ENCODE results near the gene DZIP3. TPM values are rescaled to one million over a fixed set of nuclear protein-coding genes. Genes with fewer than 3 reads are reported as not detected.

Gene DZIP3
- total RNA-seq, 1 donor from 2014 or later = 7.4 TPM

GRCh38 chr3:108599677-108600409 lies 10.3 kb downstream of the DZIP3 start:
- H3K27ac ChIP-seq = no peak overlapping the region
- no peak for TF ChIP-seq POLR2AphosphoS5 (IDR thresholded peaks at IDR 0.05; ENCODE audit: insufficient read depth in 1 of 2, low read depth in 1 of 2)
- TF ChIP-seq, protein P1, sequence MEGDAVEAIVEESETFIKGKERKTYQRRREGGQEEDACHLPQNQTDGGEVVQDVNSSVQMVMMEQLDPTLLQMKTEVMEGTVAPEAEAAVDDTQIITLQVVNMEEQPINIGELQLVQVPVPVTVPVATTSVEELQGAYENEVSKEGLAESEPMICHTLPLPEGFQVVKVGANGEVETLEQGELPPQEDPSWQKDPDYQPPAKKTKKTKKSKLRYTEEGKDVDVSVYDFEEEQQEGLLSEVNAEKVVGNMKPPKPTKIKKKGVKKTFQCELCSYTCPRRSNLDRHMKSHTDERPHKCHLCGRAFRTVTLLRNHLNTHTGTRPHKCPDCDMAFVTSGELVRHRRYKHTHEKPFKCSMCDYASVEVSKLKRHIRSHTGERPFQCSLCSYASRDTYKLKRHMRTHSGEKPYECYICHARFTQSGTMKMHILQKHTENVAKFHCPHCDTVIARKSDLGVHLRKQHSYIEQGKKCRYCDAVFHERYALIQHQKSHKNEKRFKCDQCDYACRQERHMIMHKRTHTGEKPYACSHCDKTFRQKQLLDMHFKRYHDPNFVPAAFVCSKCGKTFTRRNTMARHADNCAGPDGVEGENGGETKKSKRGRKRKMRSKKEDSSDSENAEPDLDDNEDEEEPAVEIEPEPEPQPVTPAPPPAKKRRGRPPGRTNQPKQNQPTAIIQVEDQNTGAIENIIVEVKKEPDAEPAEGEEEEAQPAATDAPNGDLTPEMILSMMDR (IDR thresholded peaks at IDR 0.05) = no peak
- TF ChIP-seq POLR2A (IDR thresholded peaks at IDR 0.05) = no peak
- no peak overlapping the region for H3K4me3 ChIP-seq
- H3K9me3 ChIP-seq = no peaks in the 10 kb centered on the region
- intact Hi-C loops (cut with DNase I) = no loop called here
- no peaks in the 10 kb centered on the region for H3K27me3 ChIP-seq
- no peaks in the 10 kb centered on the region for H3K4me1 ChIP-seq
- no peak for DNase-seq (ENCODE audit: extremely low spot score in 2 of 2)
- no peaks in the 10 kb centered on the region for H3K36me3 ChIP-seq

- no peaks in the 10 kb centered on the region for H3K36me3 ChIP-seq
- intact Hi-C loops (cut with DNase I) = no loop called here
- H3K27ac ChIP-seq = no peak overlapping the region
- no peak for DNase-seq (ENCODE audit: extremely low spot score in 2 of 2)
- no peak overlapping the region for H3K4me3 ChIP-seq
- H3K9me3 ChIP-seq = no peaks in the 10 kb centered on the region
- TF ChIP-seq POLR2AphosphoS5 (IDR thresholded peaks at IDR 0.05; ENCODE audit: insufficient read depth in 1 of 2, low read depth in 1 of 2) = no peak
- TF ChIP-seq, protein P1 (IDR thresholded peaks at IDR 0.05) = no peak
- no peaks in the 10 kb centered on the region for H3K4me1 ChIP-seq
- no peaks in the 10 kb centered on the region for H3K27me3 ChIP-seq
Observed at GRCh38 chr3:108602249-108602934, 12.9 kb downstream of the DZIP3 start.

- H3K36me3 ChIP-seq = no peaks in the 10 kb centered on the region
- H3K27me3 ChIP-seq = no peaks in the 10 kb centered on the region
- H3K9me3 ChIP-seq = no peaks in the 10 kb centered on the region
- H3K4me1 ChIP-seq = no peaks in the 10 kb centered on the region
- no peak for DNase-seq (ENCODE audit: extremely low spot score in 2 of 2)
- no peak overlapping the region for H3K27ac ChIP-seq
- TF ChIP-seq POLR2A (IDR thresholded peaks at IDR 0.05) = no peak
- TF ChIP-seq, protein P1 (IDR thresholded peaks at IDR 0.05) = no peak
- TF ChIP-seq POLR2AphosphoS5 (IDR thresholded peaks at IDR 0.05; ENCODE audit: insufficient read depth in 1 of 2, low read depth in 1 of 2) = no peak
- H3K4me3 ChIP-seq = no peak overlapping the region
- intact Hi-C loops (cut with DNase I) = no loop called here
Observed at GRCh38 chr3:108602935-108603294, 13.4 kb downstream of the DZIP3 start.

DNA sequence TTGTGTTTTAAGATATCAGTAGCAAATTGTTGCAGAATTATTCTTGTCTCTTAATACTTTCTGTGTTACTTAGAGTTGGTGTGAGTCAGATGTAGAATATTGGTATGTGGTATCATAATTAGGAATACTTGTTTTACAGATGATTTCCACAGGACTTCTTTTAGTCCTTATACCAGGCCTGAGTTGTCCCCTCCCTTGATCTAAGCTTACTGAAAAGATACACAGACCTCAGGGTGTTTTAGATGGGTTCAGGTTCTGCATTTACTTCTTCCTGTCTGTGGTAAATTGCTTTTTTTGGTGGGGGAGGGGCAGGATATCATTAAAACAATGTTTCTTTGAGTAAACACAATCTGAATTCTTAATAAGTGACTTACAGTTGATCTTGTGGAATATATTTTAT lies 14.2 kb downstream of the DZIP3 start:
- intact Hi-C loops (cut with DNase I) = no loop called here
- Histone ChIP-seq H3K4me3 (no peak overlapping the region), H3K36me3 (no peaks in the 10 kb centered on the region), H3K27ac (no peak overlapping the region), H3K27me3 (no peaks in the 10 kb centered on the region), H3K4me1 (no peaks in the 10 kb centered on the region), H3K9me3 (no peaks in the 10 kb centered on the region)
- no peak for DNase-seq (ENCODE audit: extremely low spot score in 2 of 2)
- TF ChIP-seq POLR2A (IDR thresholded peaks at IDR 0.05) (no peak), POLR2AphosphoS5 (IDR thresholded peaks at IDR 0.05; ENCODE audit: insufficient read depth in 1 of 2, low read depth in 1 of 2) (no peak)
- TF ChIP-seq, protein P1 (IDR thresholded peaks at IDR 0.05) = no peak

GRCh38 chr3:108605028-108605427 lies 15.5 kb downstream of the DZIP3 start:
- intact Hi-C loops (cut with DNase I) = no loop called here
- Histone ChIP-seq H3K27me3 (no peaks in the 10 kb centered on the region), H3K36me3 (no peaks in the 10 kb centered on the region), H3K4me1 (no peaks in the 10 kb centered on the region), H3K9me3 (no peaks in the 10 kb centered on the region), H3K27ac (no peak overlapping the region), H3K4me3 (no peak overlapping the region)
- no peak for TF ChIP-seq POLR2AphosphoS5 (IDR thresholded peaks at IDR 0.05; ENCODE audit: insufficient read depth in 1 of 2, low read depth in 1 of 2)
- TF ChIP-seq, protein P1 (IDR thresholded peaks at IDR 0.05) = no peak
- no peak for TF ChIP-seq POLR2A (IDR thresholded peaks at IDR 0.05)
- DNase-seq (ENCODE audit: extremely low spot score in 2 of 2) = no peak

Measured in vagina (tissue), 2 donors.